Breast epithelium (tissue), 3 donors: ENCODE results near the gene LAG3.

Experiments used
- POLR2A ChIP-seq: fragments of 450-650 bp; IDR thresholded peaks from one replicate; pipeline ENCODE4 v1.6.1; 2016; ENCODE audit warnings: antibody characterized with exemption, mild to moderate bottlenecking, moderate library complexity
- TF ChIP-seq, protein P1 (sequence below), 3 donors: fragments of 450-650 bp; IDR thresholded peaks; one replicate each; pipeline ENCODE4 v1.5.1; 2016 to 2017; ENCODE audit warnings: antibody characterized with exemption in 3 of 3, mild to moderate bottlenecking in 3 of 3, moderate library complexity in 3 of 3

- TF ChIP-seq, protein P1, sequence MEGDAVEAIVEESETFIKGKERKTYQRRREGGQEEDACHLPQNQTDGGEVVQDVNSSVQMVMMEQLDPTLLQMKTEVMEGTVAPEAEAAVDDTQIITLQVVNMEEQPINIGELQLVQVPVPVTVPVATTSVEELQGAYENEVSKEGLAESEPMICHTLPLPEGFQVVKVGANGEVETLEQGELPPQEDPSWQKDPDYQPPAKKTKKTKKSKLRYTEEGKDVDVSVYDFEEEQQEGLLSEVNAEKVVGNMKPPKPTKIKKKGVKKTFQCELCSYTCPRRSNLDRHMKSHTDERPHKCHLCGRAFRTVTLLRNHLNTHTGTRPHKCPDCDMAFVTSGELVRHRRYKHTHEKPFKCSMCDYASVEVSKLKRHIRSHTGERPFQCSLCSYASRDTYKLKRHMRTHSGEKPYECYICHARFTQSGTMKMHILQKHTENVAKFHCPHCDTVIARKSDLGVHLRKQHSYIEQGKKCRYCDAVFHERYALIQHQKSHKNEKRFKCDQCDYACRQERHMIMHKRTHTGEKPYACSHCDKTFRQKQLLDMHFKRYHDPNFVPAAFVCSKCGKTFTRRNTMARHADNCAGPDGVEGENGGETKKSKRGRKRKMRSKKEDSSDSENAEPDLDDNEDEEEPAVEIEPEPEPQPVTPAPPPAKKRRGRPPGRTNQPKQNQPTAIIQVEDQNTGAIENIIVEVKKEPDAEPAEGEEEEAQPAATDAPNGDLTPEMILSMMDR (IDR thresholded peaks at IDR 0.05) = no peak
- TF ChIP-seq POLR2A = no peak
These were observed 13.7 kb upstream of the LAG3 start for GRCh38 chr12:6758506-6759095.
